Activated CD8-positive, alpha-beta memory T cell treated with anti-CD3 and anti-CD28 coated beads for 4 hours (primary cell): ENCODE results near the gene ALDH1A1.
"Not testable (repeated sequence)": the region's sequence is repeated elsewhere in the genome, so short reads cannot be mapped to it uniquely, and the experiment has no call there.

Experiments used
- DNase-seq, 2 donors: peaks; one replicate each; pipeline ENCODE4 v3.0.0-alpha.2; 2020; ENCODE audit warnings: low read depth in 2 of 2

Gene ALDH1A1

GRCh38 chr9:72943844-72944462 lies 8.9 kb downstream of the ALDH1A1 start:
- DNase-seq = no peak

- DNase-seq = no peak
Observed at GRCh38 chr9:72942451-72942850, 10.4 kb downstream of the ALDH1A1 start.

GRCh38 chr9:72939581-72939980 lies 13.3 kb downstream of the ALDH1A1 start:
- DNase-seq = not testable (repeated sequence)

GRCh38 chr9:72937545-72937944 lies 15.3 kb downstream of the ALDH1A1 start:
- DNase-seq = no peak

- no peak for DNase-seq
Observed at GRCh38 chr9:72936679-72937078, 16.2 kb downstream of the ALDH1A1 start.

- DNase-seq = no peak
Observed at GRCh38 chr9:72936266-72936665, 16.6 kb downstream of the ALDH1A1 start.

- DNase-seq = no peak
Observed at GRCh38 chr9:72935595-72935994, 17.3 kb downstream of the ALDH1A1 start.

- DNase-seq = no peak
Observed at GRCh38 chr9:72933730-72934665, 18.9 kb downstream of the ALDH1A1 start.

GRCh38 chr9:72932619-72933018 lies 20.2 kb downstream of the ALDH1A1 start:
- no peak for DNase-seq

- no peak for DNase-seq
Observed at GRCh38 chr9:72931897-72932296, 21.0 kb downstream of the ALDH1A1 start.

- DNase-seq = no peak
Observed at GRCh38 chr9:72931437-72931836, 21.4 kb downstream of the ALDH1A1 start.

- DNase-seq = no peak
Observed at GRCh38 chr9:72930828-72931227, 22.0 kb downstream of the ALDH1A1 start.

- DNase-seq = no peak
Observed at GRCh38 chr9:72929542-72929941, 23.3 kb downstream of the ALDH1A1 start.

GRCh38 chr9:72928042-72928507 lies 24.8 kb downstream of the ALDH1A1 start:
- no peak for DNase-seq

- DNase-seq = no peak
Observed at GRCh38 chr9:72926506-72926905, 26.3 kb downstream of the ALDH1A1 start.

GRCh38 chr9:72925891-72926290 lies 27.0 kb downstream of the ALDH1A1 start:
- DNase-seq = no peak

- no peak for DNase-seq
Observed at GRCh38 chr9:72925126-72925789, 27.6 kb downstream of the ALDH1A1 start.

- DNase-seq = no peak
Observed at GRCh38 chr9:72924154-72924790, 28.6 kb downstream of the ALDH1A1 start.

GRCh38 chr9:72923077-72923476 lies 29.8 kb downstream of the ALDH1A1 start:
- no peak for DNase-seq

- DNase-seq = no peak
Observed at GRCh38 chr9:72921888-72922654, 30.8 kb downstream of the ALDH1A1 start.

- no peak for DNase-seq
Observed at GRCh38 chr9:72919246-72919945, 33.5 kb downstream of the ALDH1A1 start.
